ENCODE measurements around the gene RNF113A. TPM values are rescaled to one million over a fixed set of nuclear protein-coding genes. Genes with fewer than 3 reads are reported as not detected.
A peak's percentile ranks its signal among the peaks of the same experiment; 100 is the strongest.
"Not testable (repeated sequence)": the region's sequence is repeated elsewhere in the genome, so short reads cannot be mapped to it uniquely, and the experiment has no call there.

RNF113A gene
- total RNA-seq, 1 donor from 2014 or later = 10.2 TPM

DNA sequence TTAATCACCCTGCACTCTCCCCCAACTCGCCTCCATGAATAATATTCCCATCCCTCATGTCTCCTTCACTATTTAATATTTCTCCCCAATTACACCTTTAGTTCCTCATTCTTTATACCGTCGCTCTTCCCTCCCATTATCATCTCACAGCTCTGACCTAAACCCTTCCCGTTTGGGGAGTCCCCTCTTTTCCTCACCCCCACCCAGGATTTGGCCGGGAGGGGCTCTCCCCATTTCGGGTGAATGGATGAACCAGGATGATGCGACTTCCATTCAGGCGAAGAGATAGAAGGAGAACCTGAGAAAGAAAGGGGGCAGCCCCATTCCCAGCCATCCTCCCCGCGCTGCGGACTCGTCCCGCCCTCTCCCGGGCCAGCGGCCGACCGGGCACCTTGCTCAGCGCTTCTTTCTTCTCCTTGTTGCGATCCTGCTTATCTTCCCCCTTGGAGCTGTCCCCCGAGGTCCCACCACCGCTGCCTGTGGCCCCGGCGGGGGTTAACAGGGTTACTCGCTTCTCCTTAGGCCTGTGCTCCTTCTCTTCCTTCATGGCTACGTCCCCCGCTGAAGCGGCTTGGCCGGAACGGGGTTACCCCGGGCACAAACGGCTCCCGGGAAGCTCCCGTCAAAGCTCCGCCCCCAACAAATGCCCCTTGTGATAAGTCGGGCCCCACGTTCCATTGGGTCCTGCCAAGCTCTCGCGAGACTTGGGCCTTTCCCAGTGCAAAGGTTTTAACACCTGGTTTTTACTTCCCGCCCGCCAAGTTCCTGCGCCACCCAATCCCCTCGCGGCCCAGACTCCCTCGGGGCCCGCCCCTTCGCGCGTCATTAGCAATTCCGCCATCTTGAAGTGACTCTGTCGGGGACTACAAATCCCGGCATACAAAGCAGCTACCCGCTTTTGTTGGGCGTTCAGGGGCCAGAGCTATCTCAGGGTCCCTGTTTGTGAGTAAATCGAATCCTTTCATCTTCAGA, 18.9 kb downstream of the RNF113A start, which contains the start of gene UPF3B:
TSS of gene UPF3B (minus strand) at position 582 of the 972 bp plus-strand sequence. CDS start at position 547, 35 bp downstream.
- ATAC-seq = peak; percentile 99
- intact Hi-C loops (cut with micrococcal nuclease) = no loop called here

DNA sequence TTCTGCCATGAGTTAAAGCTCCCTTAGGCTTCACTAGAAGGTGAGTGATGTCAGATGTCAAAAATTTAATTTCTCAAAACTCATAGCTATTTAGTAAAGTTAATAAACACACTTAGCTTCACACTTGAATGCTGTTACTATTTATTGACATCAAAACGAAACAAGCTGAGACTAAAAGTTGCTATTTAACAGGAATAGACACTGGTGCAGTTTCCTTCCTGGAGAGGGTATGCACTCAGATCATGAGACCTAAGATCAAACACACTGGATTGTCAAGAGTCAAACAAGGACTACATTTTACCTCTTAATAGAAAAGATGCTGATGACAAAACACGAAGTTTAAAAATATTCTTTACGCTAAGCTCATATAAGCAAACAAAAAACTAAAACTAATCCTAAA, 37.6 kb downstream of the RNF113A start:
- intact Hi-C loops (cut with micrococcal nuclease) = no loop called here
- DNase-seq (no peak), ATAC-seq (no peak)

More for the DNA sequence above, 18.9 kb downstream of the RNF113A start, which contains the start of gene UPF3B:
- DNase-seq = peak; percentile 95

DNA sequence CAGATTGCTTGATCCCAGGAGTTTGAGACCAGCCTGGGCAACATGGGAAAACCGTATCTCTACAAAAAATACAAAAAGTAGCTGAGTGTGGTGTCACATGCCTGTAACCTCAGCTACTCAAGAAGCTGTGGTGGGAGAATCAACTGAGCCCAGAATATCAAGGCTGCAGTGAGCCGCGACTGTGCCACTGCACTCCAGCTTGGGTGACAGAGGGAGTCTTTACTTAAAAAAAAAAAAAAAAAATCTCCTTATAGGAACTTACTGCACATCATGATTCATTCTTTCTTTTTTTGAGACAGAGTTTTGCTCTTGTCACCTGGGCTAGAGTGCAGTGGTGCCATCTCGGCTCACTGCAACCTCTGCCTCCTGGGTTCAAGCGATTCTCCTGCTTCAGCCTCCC, 43.1 kb downstream of the RNF113A start:
- intact Hi-C loops (cut with micrococcal nuclease) = no loop called here
- DNase-seq = no peak

DNA sequence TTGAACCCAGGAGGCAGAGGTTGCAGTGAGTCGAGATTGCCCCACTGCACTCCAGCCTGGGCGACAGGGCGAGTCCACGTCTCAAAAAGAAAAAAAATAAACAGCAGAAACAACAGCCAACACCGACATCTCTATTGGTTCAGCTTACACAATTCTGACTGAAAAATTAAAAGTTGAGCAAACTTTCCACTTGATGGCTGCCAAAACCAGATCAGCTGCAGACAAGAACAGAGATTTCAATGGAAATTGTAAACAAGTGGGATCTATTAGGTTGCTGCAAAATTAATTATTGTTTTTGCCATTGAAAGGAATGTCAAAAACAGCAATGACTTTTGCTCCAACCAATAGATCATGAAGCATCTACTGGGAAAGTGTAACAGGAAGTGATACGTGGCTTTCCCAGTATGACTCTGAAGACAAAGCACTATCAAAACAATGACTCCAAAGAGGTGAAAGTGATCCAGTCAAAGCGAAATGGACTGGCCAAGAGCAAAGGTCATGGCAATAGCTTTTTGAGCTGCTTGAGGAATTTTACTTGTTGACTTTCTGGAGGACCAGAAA, 45.1 kb downstream of the RNF113A start:
- ATAC-seq = no peak
- DNase-seq = no peak
- intact Hi-C loops (cut with micrococcal nuclease) = no loop called here

More for the DNA sequence above, 43.1 kb downstream of the RNF113A start:
- no peak for ATAC-seq

DNA sequence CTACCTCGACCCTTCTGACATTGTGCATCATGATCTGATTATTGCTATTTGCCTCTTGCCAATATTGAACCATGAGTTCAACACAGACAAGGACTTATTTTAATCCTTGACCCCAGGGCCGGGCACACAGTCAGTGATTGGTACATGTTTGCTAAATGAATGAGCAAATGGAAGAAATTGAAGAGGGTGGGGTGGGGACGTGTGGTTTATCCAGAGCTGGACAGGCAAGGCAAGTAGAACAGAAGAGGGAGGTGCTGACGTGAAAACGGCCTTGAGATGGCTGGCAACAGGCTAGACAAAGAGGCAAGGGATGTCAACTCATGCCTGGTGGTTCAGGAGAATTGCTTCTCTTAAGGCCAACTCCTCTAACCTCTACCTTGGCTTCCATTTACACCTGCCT, 47.3 kb downstream of the RNF113A start:
- DNase-seq; ATAC-seq; intact Hi-C loops (cut with micrococcal nuclease): not testable (repeated sequence)

DNA sequence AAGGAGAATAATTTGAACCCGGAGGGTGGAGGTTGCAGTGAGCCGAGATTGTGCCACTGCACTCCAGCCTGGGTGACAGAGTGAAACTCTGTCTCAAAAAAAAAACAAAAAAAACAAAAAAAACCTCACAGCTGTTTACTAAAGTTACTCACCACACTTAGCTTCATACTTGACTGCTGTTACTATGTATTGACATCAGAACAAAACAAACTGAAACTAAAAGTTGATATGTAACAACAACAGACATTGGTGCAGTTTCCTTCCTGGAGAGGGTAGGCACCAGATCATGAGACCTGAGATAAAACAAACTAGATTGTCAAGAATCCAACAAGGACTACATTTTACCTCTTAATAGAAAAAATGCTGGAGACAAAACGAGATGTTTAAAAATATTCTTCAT, 49.8 kb downstream of the RNF113A start:
- ATAC-seq; DNase-seq; intact Hi-C loops (cut with micrococcal nuclease): not testable (repeated sequence)

Other genes starting within 250 kb of the RNF113A start
- 7.6 TPM for gene SEPTIN6, start 178.6 kb downstream of the RNF113A start, total RNA-seq
- gene SOWAHD, start 113.1 kb downstream of the RNF113A start, total RNA-seq = 0.32 TPM
- gene RPL39, start 80.1 kb downstream of the RNF113A start, total RNA-seq = 1,069 TPM
- 3.7 TPM for gene UPF3B, start 18.8 kb downstream of the RNF113A start, total RNA-seq
- 631 TPM for gene NDUFA1, start 99 bp upstream of the RNF113A start, total RNA-seq
- not detected for gene AKAP14, start 24.2 kb upstream of the RNF113A start, total RNA-seq
- gene NKAP, start 72.0 kb upstream of the RNF113A start, total RNA-seq = 3.6 TPM
- gene RHOXF2B, start 206.0 kb upstream of the RNF113A start, total RNA-seq = not detected
- gene RHOXF1, start 244.2 kb upstream of the RNF113A start, total RNA-seq = not detected

Measured in left ventricle myocardium superior (tissue), 1 donor.